Transverse colon (tissue), 4 donors: ENCODE results near the gene CELSR1. TPM values are rescaled to one million over a fixed set of nuclear protein-coding genes. Genes with fewer than 3 reads are reported as not detected.

ENCODE experiments used
- DNase-seq: peaks from one replicate; pipeline ENCODE4 v3.0.0-alpha.2; 2019
- H3K27ac ChIP-seq, 4 donors: fragments of 200-600 bp; sonication (generic); 2 replicates each; pipeline ENCODE4 v1.5.1; 2016 to 2018; ENCODE audit warnings: inconsistent platforms in 4 of 4
- H3K27me3 ChIP-seq: fragments of 200-600 bp; sonication (generic); 2 replicates; pipeline ENCODE4 v1.5.1; 2017; ENCODE audit warnings: inconsistent platforms
- H3K36me3 ChIP-seq, 4 donors: fragments of 200-600 bp; sonication (generic); 2 replicates each; pipeline ENCODE4 v1.5.1; 2017 to 2019; ENCODE audit warnings: inconsistent platforms in 4 of 4
- H3K4me1 ChIP-seq, 4 donors: fragments of 200-600 bp; sonication (generic); 2 replicates each; pipeline ENCODE4 v1.5.1; 2017 to 2020; ENCODE audit warnings: inconsistent platforms in 4 of 4
- H3K4me3 ChIP-seq, 4 donors: fragments of 200-600 bp; sonication (generic); 1 replicate in 1 of 4; 2 replicates in 3 of 4; pipeline versions ENCODE4 v1.5.1 to v1.6.1; 2017 to 2019; ENCODE audit warnings: inconsistent platforms in 4 of 4
- H3K9me3 ChIP-seq, 2 donors: fragments of 200-600 bp; sonication (generic); 2 replicates each; pipeline ENCODE4 v1.5.1; 2017 to 2019; ENCODE audit warnings: inconsistent platforms in 2 of 2
- CTCF ChIP-seq, 5 experiments: fragments of 200-600 bp in 3 of 5; fragments of 450-650 bp in 2 of 5; sonication (generic) in 3 of 5; IDR thresholded peaks; 1 replicate in 2 of 5; 2 replicates in 3 of 5; pipeline ENCODE4 v1.5.1; 2016 to 2017; ENCODE audit warnings: antibody characterized with exemption in 5 of 5, inconsistent platforms in 3 of 5, mild to moderate bottlenecking in 2 of 5, moderate library complexity in 1 of 5
- EP300 ChIP-seq: sonication (generic); formaldehyde crosslinking; IDR thresholded peaks from one replicate; pipeline ENCODE4 v1.6.1; 2017; ENCODE audit warnings: antibody characterized with exemption, low read depth
- POLR2A ChIP-seq: fragments of 450-650 bp; IDR thresholded peaks from one replicate; pipeline ENCODE4 v1.6.1; 2016; ENCODE audit warnings: antibody characterized with exemption, mild to moderate bottlenecking, moderate library complexity
- POLR2AphosphoS5 ChIP-seq, 3 donors: sonication (generic); formaldehyde crosslinking; IDR thresholded peaks; one replicate each; pipeline ENCODE4 v1.6.1; 2016; ENCODE audit warnings: antibody characterized with exemption in 3 of 3
- WGBS, 2 donors: methylation state at CpG; one replicate each; pipeline ENCODE4 v1.1.5; 2018; ENCODE audit warnings: low coverage in 1 of 2; 5-methylcytosine and 5-hydroxymethylcytosine counted together
- in situ Hi-C, 4 donors: fragments of 200-750 bp; cut with MboI; loops; one replicate each; pipeline versions ENCODE4 v1.15.0 to v1.15.1; 2017; ENCODE audit warnings: low sequenced_read_pairs in 3 of 4, low pct_ligation_motif_present in 1 of 4, low pct_unique_long_range_greater_than_20kb in 1 of 4
- intact Hi-C: fragments of 100-400 bp; cut with DNase I; formaldehyde crosslinking; loops from one replicate; pipeline ENCODE4 v1.15.1; 2023; ENCODE audit warnings: low total_unique reads
- total RNA-seq, 4 donors: library from RNA; depleted of rRNA; stranded (reverse); fragments of >200 nt; gene quantifications; one replicate each; pipeline ENCODE4 v1.1.0, GENCODE V29; 2016

Gene CELSR1
- total RNA-seq, 4 donors from 2014 or later: 0.96 to 2.5 (median 1.4) TPM

- in situ Hi-C loops: no loop called here
- H3K36me3 ChIP-seq: no peaks in the 10 kb centered on the region
- no peak for DNase-seq
- H3K4me1 ChIP-seq: peaks cover 0 to 5% (median 1%) of the 10 kb centered on the region in 4 donors
- intact Hi-C loops: no loop called here
- TF ChIP-seq POLR2AphosphoS5 (IDR thresholded peaks at IDR 0.05): no peak
- no peak overlapping the region for H3K4me3 ChIP-seq
- WGBS, 2 donors: 87 to 94% methylated on average over 3 to 19 of the region's 19 CpGs
- H3K27me3 ChIP-seq: no peaks in the 10 kb centered on the region
- no peaks in the 10 kb centered on the region for H3K9me3 ChIP-seq
- no peak overlapping the region for H3K27ac ChIP-seq
Measured at GRCh38 chr22:46414704-46415103, 122.7 kb downstream of the CELSR1 start.

- Histone ChIP-seq H3K36me3 (no peaks in the 10 kb centered on the region), H3K4me3 (no peak overlapping the region), H3K9me3 (no peaks in the 10 kb centered on the region), H3K27me3 (no peaks in the 10 kb centered on the region), H3K27ac (no peak overlapping the region), H3K4me1 (peaks cover 0 to 5% (median 1%) of the 10 kb centered on the region in 4 donors)
- intact Hi-C loops (no loop called here), in situ Hi-C loops (no loop called here)
- TF ChIP-seq POLR2A: no peak
- no peak for DNase-seq
- WGBS, 2 donors: 39 to 54% methylated on average over 14 to 23 of the region's 23 CpGs
Measured at GRCh38 chr22:46413725-46414379, 123.6 kb downstream of the CELSR1 start.

- TF ChIP-seq CTCF (IDR thresholded peaks at IDR 0.05) (no peak), EP300 (no peak)
- in situ Hi-C loops (no loop called here), intact Hi-C loops (no loop called here)
- Histone ChIP-seq H3K4me3 (no peak overlapping the region), H3K4me1 (peaks cover 0 to 5% (median 1%) of the 10 kb centered on the region in 4 donors), H3K36me3 (no peaks in the 10 kb centered on the region), H3K9me3 (no peaks in the 10 kb centered on the region), H3K27ac (no peak overlapping the region), H3K27me3 (no peaks in the 10 kb centered on the region)
- 67 to 85% methylated on average over 1 to 13 of the region's 13 CpGs for WGBS, 2 donors
- no peak for DNase-seq
Measured at GRCh38 chr22:46411347-46411746, 126.1 kb downstream of the CELSR1 start.

GRCh38 chr22:46410291-46410808 is 127.1 kb downstream of the CELSR1 start:
- H3K4me1 ChIP-seq: peaks cover 0 to 5% (median 1%) of the 10 kb centered on the region in 4 donors
- H3K4me3 ChIP-seq: no peak overlapping the region
- H3K27ac ChIP-seq: no peak overlapping the region
- 94% methylated on average over 28 of the region's 28 CpGs; no CpG with 5 or more reads in 1 of the 2 donors for WGBS, 2 donors
- no peaks in the 10 kb centered on the region for H3K36me3 ChIP-seq
- no peak for DNase-seq
- H3K9me3 ChIP-seq: no peaks in the 10 kb centered on the region
- in situ Hi-C loops: no loop called here
- no peak for TF ChIP-seq POLR2AphosphoS5 (IDR thresholded peaks at IDR 0.05)
- TF ChIP-seq CTCF (IDR thresholded peaks at IDR 0.05): no peak
- no peak for TF ChIP-seq POLR2A
- TF ChIP-seq EP300: no peak
- intact Hi-C loops: no loop called here
- no peaks in the 10 kb centered on the region for H3K27me3 ChIP-seq

- TF ChIP-seq CTCF (IDR thresholded peaks at IDR 0.05) (no peak), POLR2A (no peak), POLR2AphosphoS5 (IDR thresholded peaks at IDR 0.05) (no peak), EP300 (no peak)
- peaks cover 0 to 5% (median 1%) of the 10 kb centered on the region in 4 donors for H3K4me1 ChIP-seq
- no peak overlapping the region for H3K27ac ChIP-seq
- no peaks in the 10 kb centered on the region for H3K27me3 ChIP-seq
- no peaks in the 10 kb centered on the region for H3K9me3 ChIP-seq
- no peaks in the 10 kb centered on the region for H3K36me3 ChIP-seq
- intact Hi-C loops: no loop called here
- WGBS, 2 donors: 92% methylated on average over 33 of the region's 37 CpGs; no CpG with 5 or more reads in 1 of the 2 donors
- in situ Hi-C loops: no loop called here
- H3K4me3 ChIP-seq: no peak overlapping the region
- no peak for DNase-seq
Measured at GRCh38 chr22:46409631-46410210, 127.7 kb downstream of the CELSR1 start.
